ENCODE data around the gene MTNR1B. TPM values are rescaled to one million over a fixed set of nuclear protein-coding genes. Genes with fewer than 3 reads are reported as not detected.

The MTNR1B gene
- total RNA-seq, 1 donor from 2014 or later = not detected

DNA sequence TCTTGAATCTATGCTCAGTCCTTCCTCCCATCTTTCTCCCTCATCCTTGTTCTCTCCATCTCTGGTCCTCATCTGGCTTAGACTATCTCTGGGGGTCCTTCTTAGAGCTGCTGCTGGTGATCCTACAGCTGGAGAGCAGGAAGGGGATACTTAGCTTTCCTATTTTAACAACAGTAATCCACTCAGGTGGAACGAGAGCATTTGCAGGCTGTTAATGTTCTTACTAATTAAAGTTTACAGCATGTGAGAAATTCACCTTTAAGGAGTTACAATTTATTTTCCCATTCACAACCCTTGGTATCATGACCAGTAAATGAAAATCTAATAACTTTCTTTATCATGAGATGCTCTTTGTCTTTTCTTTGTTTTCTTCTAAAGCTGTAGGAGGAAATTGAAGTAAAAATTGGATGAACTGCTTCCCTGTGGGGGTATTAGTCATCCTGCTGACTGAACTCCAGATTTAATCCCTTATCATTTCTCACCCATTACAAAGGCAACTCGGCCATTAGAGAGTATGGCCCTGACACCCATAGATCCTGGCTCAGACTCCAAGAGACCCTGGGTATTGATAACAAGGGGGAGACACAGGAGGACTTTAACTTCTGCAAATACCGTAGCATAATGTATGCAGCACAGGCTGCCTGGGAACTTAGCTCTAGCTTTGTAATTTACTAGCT, 37.6 kb upstream of the MTNR1B start:
- peak; percentile 9 for DNase-seq (ENCODE audit: low read depth)
- Histone ChIP-seq H3K4me3 (ENCODE audit: low read depth, low read length) (no peak overlapping the region), H3K36me3 (ENCODE audit: control insufficient read depth, insufficient read depth, low read length) (no peaks in the 10 kb centered on the region), H3K27me3 (ENCODE audit: control insufficient read depth, insufficient read depth, low read length) (no peaks in the 10 kb centered on the region)
- TF ChIP-seq, protein P1, sequence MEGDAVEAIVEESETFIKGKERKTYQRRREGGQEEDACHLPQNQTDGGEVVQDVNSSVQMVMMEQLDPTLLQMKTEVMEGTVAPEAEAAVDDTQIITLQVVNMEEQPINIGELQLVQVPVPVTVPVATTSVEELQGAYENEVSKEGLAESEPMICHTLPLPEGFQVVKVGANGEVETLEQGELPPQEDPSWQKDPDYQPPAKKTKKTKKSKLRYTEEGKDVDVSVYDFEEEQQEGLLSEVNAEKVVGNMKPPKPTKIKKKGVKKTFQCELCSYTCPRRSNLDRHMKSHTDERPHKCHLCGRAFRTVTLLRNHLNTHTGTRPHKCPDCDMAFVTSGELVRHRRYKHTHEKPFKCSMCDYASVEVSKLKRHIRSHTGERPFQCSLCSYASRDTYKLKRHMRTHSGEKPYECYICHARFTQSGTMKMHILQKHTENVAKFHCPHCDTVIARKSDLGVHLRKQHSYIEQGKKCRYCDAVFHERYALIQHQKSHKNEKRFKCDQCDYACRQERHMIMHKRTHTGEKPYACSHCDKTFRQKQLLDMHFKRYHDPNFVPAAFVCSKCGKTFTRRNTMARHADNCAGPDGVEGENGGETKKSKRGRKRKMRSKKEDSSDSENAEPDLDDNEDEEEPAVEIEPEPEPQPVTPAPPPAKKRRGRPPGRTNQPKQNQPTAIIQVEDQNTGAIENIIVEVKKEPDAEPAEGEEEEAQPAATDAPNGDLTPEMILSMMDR (IDR thresholded peaks at IDR 0.05; ENCODE audit: insufficient read depth, low read length, poor library complexity, severe bottlenecking) = no peak

GRCh38 chr11:92939305-92939704, 30.1 kb upstream of the MTNR1B start:
- DNase-seq (ENCODE audit: low read depth) = no peak
- TF ChIP-seq, protein P1 (IDR thresholded peaks at IDR 0.05; ENCODE audit: insufficient read depth, low read length, poor library complexity, severe bottlenecking) = no peak
- Histone ChIP-seq H3K4me3 (ENCODE audit: low read depth, low read length) (no peak overlapping the region), H3K27me3 (ENCODE audit: control insufficient read depth, insufficient read depth, low read length) (no peaks in the 10 kb centered on the region), H3K36me3 (ENCODE audit: control insufficient read depth, insufficient read depth, low read length) (no peaks in the 10 kb centered on the region)

- H3K4me3 ChIP-seq (ENCODE audit: low read depth, low read length) = no peak overlapping the region
- DNase-seq (ENCODE audit: low read depth) = no peak
- no peaks in the 10 kb centered on the region for H3K27me3 ChIP-seq (ENCODE audit: control insufficient read depth, insufficient read depth, low read length)
- TF ChIP-seq, protein P1 (IDR thresholded peaks at IDR 0.05; ENCODE audit: insufficient read depth, low read length, poor library complexity, severe bottlenecking) = peak; percentile 67
- H3K36me3 ChIP-seq (ENCODE audit: control insufficient read depth, insufficient read depth, low read length) = no peaks in the 10 kb centered on the region
Measured at GRCh38 chr11:92941676-92942571, 27.5 kb upstream of the MTNR1B start.

DNA sequence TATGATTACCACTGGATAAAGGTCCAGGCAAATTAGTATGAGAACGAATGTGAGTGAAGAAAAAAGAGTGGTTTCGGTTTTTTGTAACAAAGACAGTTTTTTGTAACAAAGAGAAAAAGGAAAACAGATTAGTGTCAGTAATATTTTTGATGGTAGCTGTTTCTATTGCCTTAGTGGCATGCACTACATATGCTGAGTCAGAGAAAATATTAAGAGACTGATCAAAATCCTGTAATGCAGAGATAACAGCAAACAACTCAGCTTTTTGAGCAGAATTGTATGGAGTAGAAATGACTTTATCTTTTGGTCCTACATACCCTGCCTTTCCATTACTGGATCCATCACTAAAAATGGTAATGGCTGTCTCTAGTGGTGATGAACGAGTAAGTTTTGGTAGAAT, 22.7 kb upstream of the MTNR1B start:
- TF ChIP-seq, protein P1 (IDR thresholded peaks at IDR 0.05; ENCODE audit: insufficient read depth, low read length, poor library complexity, severe bottlenecking) = no peak
- Histone ChIP-seq H3K36me3 (ENCODE audit: control insufficient read depth, insufficient read depth, low read length) (no peaks in the 10 kb centered on the region), H3K27me3 (ENCODE audit: control insufficient read depth, insufficient read depth, low read length) (no peaks in the 10 kb centered on the region), H3K4me3 (ENCODE audit: low read depth, low read length) (no peak overlapping the region)
- DNase-seq (ENCODE audit: low read depth) = no peak

GRCh38 chr11:92948116-92948515, 21.3 kb upstream of the MTNR1B start:
- H3K4me3 ChIP-seq (ENCODE audit: low read depth, low read length) = no peak overlapping the region
- DNase-seq (ENCODE audit: low read depth) = peak; percentile 35
- H3K27me3 ChIP-seq (ENCODE audit: control insufficient read depth, insufficient read depth, low read length) = no peaks in the 10 kb centered on the region
- H3K36me3 ChIP-seq (ENCODE audit: control insufficient read depth, insufficient read depth, low read length) = no peaks in the 10 kb centered on the region
- TF ChIP-seq, protein P1 (IDR thresholded peaks at IDR 0.05; ENCODE audit: insufficient read depth, low read length, poor library complexity, severe bottlenecking) = no peak

Measured in kidney epithelial cell (primary cell).